Measurements from ENCODE around the gene MOB2. TPM values are rescaled to one million over a fixed set of nuclear protein-coding genes. Genes with fewer than 3 reads are reported as not detected.

MOB2 gene
- total RNA-seq, 1 experiment from 2014 or later: 22.7 TPM

- no peak overlapping the region for H2BK120ac ChIP-seq (ENCODE audit: low read depth, low read length, poor library complexity, severe bottlenecking)
- no peaks in the 10 kb centered on the region; the same call in 1 of the 2 replicates for H3K79me2 ChIP-seq (ENCODE audit: insufficient read depth, low read length)
- no peak overlapping the region for H3K9ac ChIP-seq (ENCODE audit: extremely low read depth, insufficient read length, low read length)
- H3K4ac ChIP-seq (ENCODE audit: low read depth, low read length): no peak overlapping the region; the same call in 1 of the 2 replicates
- no peak overlapping the region for H3K4me2 ChIP-seq (ENCODE audit: insufficient read depth, insufficient read length, low read length)
- H3K27me3 ChIP-seq (ENCODE audit: insufficient read depth, low read length): no peaks in the 10 kb centered on the region
- H4K5ac ChIP-seq (ENCODE audit: insufficient read length, low read depth, low read length): no peak overlapping the region
- peaks cover 2% of the 10 kb centered on the region; the same call in 1 of the 2 replicates for H3K4me1 ChIP-seq (ENCODE audit: insufficient read depth, low read length)
- Mint-ChIP-seq H3K4me1 (peaks cover 12 to 36% of the 10 kb centered on the region in 2 experiments), H3K27ac (peak overlapping the region in 2 of 3 experiments; percentile 70 to 82; a peak in 2 of 7 replicates), H3K9me3 (no peaks in the 10 kb centered on the region), H3K4me3 (no peak overlapping the region), H3K36me3 (ENCODE audit: insufficient read depth in 1 of 3, low read depth in 3 of 3) (no peaks in the 10 kb centered on the region), H3K27me3 (ENCODE audit: low read depth) (no peaks in the 10 kb centered on the region; the same call in 1 of the 2 replicates)
- H3K14ac ChIP-seq (ENCODE audit: insufficient read depth, low read length): peak overlapping the region; percentile 39; the same call in 1 of the 2 replicates
- no peak overlapping the region for H3K27ac ChIP-seq (ENCODE audit: insufficient read length, low read depth, low read length)
- WGBS (ENCODE audit: extremely low coverage, insufficient read length, low lambda C conversion rate): no CpG with 5 or more reads among the region's 9 CpGs
- H3K23me2 ChIP-seq (ENCODE audit: insufficient read length, low read depth, low read length, poor library complexity, severe bottlenecking): no peaks in the 10 kb centered on the region
- no peak overlapping the region for H2BK5ac ChIP-seq (ENCODE audit: insufficient read length, low read length)
- H2BK12ac ChIP-seq (ENCODE audit: insufficient read length, low read depth, low read length): no peak overlapping the region
- H3K79me1 ChIP-seq (ENCODE audit: insufficient read depth, low read depth, low read length, poor library complexity, severe bottlenecking): no peaks in the 10 kb centered on the region
- no peak overlapping the region for H2BK15ac ChIP-seq (ENCODE audit: low read depth, low read length)
- H3K9me3 ChIP-seq (ENCODE audit: control insufficient read depth, low read depth, low read length): no peaks in the 10 kb centered on the region
- no peak overlapping the region for H2AFZ ChIP-seq (ENCODE audit: low read length)
- H3K56ac ChIP-seq (ENCODE audit: insufficient read length, low read depth, low read length): no peak overlapping the region
- H4K20me1 ChIP-seq (ENCODE audit: control insufficient read depth, insufficient read depth, insufficient read length): no peaks in the 10 kb centered on the region
- DNase-seq: no peak
- no peak overlapping the region for H4K8ac ChIP-seq (replicated peaks; ENCODE audit: insufficient read length, low read depth, low read length)
- H3T11ph ChIP-seq (ENCODE audit: low read length): no peak overlapping the region
- no peak overlapping the region for H4K91ac ChIP-seq (ENCODE audit: insufficient read length, low read depth, low read length)
- no peak overlapping the region for H2AK5ac ChIP-seq (ENCODE audit: insufficient read length, low read length)
- no peak overlapping the region for H3K23ac ChIP-seq (ENCODE audit: insufficient read length, low read depth, low read length)
- H3K18ac ChIP-seq (ENCODE audit: insufficient read length, low read depth, low read length): no peak overlapping the region
- no peak for TF ChIP-seq CTCF (conservative IDR thresholded peaks at IDR 0.05)
- no peak overlapping the region for H2BK20ac ChIP-seq (ENCODE audit: low read depth, low read length, poor library complexity, severe bottlenecking)
These were observed 20.4 kb upstream of the MOB2 start for GRCh38 chr11:1506981-1507380.
